ENCODE data around the gene VHLL. TPM values are rescaled to one million over a fixed set of nuclear protein-coding genes. Genes with fewer than 3 reads are reported as not detected.

VHLL gene
- total and polyA plus RNA-seq, 3 donors from 2014 or later, result 1.7 to 1.8 TPM; not detected in 1

- Histone ChIP-seq H3K9me3 (no peaks in the 10 kb centered on the region), H3K27me3 (no peaks in the 10 kb centered on the region), H3K4me1 (peaks cover 20% of the 10 kb centered on the region), H3K36me3 (ENCODE audit: low read depth, missing control alignments) (no peaks in the 10 kb centered on the region), H3K27ac (no peak overlapping the region), H3K4me3 (no peak overlapping the region)
- intact Hi-C loops (cut with DNase I; ENCODE audit: low total_unique reads), result no loop called here
- no peak for DNase-seq
- TF ChIP-seq CTCF (IDR thresholded peaks at IDR 0.05) (no peak), POLR2A (IDR thresholded peaks at IDR 0.05) (no peak)
- WGBS, 2 donors, result 70 to 92% methylated on average over 5 to 21 of the region's 21 CpGs
Measured at GRCh38 chr1:156285437-156285836, 13.7 kb downstream of the VHLL start.

DNA sequence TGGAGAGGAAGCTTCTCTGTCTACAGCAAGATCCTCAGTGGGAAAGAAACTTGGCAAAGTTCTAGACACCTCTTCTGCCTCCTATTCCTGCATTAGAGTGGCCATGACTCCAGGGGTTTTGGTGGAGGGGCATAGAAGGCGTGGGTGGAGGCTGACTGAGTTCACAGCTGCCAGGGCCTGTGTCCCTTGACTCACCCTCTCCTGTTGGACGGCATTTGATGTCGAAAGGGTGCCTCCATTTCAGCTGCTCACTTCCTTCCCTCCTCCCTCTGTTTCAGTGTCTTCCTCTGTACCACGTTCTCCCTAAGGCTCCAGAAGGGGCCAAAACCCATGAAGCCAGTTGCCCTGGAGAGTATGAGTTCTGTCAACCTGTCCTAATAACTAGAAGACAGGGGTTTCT, 14.3 kb downstream of the VHLL start:
- H3K27me3 ChIP-seq, result no peaks in the 10 kb centered on the region
- whole genome bisulfite sequencing, 2 donors, result 85% methylated on average over 4 of the region's 4 CpGs
- no peaks in the 10 kb centered on the region for H3K36me3 ChIP-seq (ENCODE audit: low read depth, missing control alignments)
- H3K9me3 ChIP-seq, result no peaks in the 10 kb centered on the region
- H3K4me1 ChIP-seq, result peaks cover 20% of the 10 kb centered on the region
- TF ChIP-seq CTCF (IDR thresholded peaks at IDR 0.05) (no peak), POLR2A (IDR thresholded peaks at IDR 0.05) (no peak)
- DNase-seq, result no peak
- intact Hi-C loops (cut with DNase I; ENCODE audit: low total_unique reads), result no loop called here
- H3K4me3 ChIP-seq, result no peak overlapping the region
- no peak overlapping the region for H3K27ac ChIP-seq

DNA sequence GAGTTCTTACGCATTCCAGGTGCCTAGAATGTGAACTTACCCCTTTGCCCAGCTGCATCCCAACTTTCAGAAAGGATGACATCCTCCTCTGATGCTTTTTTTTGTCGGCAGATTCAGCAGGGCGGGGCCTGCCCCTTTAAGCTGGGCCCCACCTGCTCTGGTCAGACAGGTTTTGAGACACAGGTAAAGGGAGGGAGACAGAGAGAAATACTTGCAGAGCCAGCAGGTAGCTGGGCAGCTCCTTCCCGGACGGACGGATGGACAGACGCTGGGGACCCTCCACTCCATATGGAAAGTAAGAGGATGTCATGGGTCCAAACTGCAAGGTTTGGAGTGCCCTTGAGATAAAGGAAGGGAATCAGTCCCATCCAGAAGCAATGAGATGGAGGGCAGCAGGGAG, 15.0 kb downstream of the VHLL start, which contains the start of gene TMEM79:
TMEM79 (plus strand) TSS at position 214 of the 400 bp plus-strand sequence. CDS start 902 bp downstream, outside the sequence.
- peak within 1 kb of the TSS; percentile 88 to 93 for H3K4me3 ChIP-seq
- peaks cover 20% of the 10 kb centered on the region for H3K4me1 ChIP-seq
- H3K27ac ChIP-seq, result peak within 1 kb of the TSS; percentile 63 to 86
- 89 to 93% methylated on average over 7 of the region's 7 CpGs for WGBS, 2 donors
- intact Hi-C loops (cut with DNase I; ENCODE audit: low total_unique reads), result no loop called here
- no peak for DNase-seq
- TF ChIP-seq CTCF (IDR thresholded peaks at IDR 0.05) (no peak), POLR2A (IDR thresholded peaks at IDR 0.05) (no peak)
- no peaks in the 10 kb centered on the region for H3K36me3 ChIP-seq (ENCODE audit: low read depth, missing control alignments)
- H3K9me3 ChIP-seq, result no peaks in the 10 kb centered on the region
- no peaks in the 10 kb centered on the region for H3K27me3 ChIP-seq

- 79 to 86% methylated on average over 1 of the region's 1 CpG for WGBS, 2 donors
- no peaks in the 10 kb centered on the region for H3K9me3 ChIP-seq
- TF ChIP-seq POLR2A (IDR thresholded peaks at IDR 0.05) (no peak), CTCF (IDR thresholded peaks at IDR 0.05) (no peak)
- H3K36me3 ChIP-seq (ENCODE audit: low read depth, missing control alignments), result no peaks in the 10 kb centered on the region
- H3K4me3 ChIP-seq, result peak overlapping the region; percentile 88 to 93
- H3K4me1 ChIP-seq, result peaks cover 20% of the 10 kb centered on the region
- intact Hi-C loops (cut with DNase I; ENCODE audit: low total_unique reads), result no loop called here
- H3K27ac ChIP-seq, result no peak overlapping the region
- no peak for DNase-seq
- H3K27me3 ChIP-seq, result no peaks in the 10 kb centered on the region
Measured at GRCh38 chr1:156283521-156283920, 15.6 kb downstream of the VHLL start.

DNA sequence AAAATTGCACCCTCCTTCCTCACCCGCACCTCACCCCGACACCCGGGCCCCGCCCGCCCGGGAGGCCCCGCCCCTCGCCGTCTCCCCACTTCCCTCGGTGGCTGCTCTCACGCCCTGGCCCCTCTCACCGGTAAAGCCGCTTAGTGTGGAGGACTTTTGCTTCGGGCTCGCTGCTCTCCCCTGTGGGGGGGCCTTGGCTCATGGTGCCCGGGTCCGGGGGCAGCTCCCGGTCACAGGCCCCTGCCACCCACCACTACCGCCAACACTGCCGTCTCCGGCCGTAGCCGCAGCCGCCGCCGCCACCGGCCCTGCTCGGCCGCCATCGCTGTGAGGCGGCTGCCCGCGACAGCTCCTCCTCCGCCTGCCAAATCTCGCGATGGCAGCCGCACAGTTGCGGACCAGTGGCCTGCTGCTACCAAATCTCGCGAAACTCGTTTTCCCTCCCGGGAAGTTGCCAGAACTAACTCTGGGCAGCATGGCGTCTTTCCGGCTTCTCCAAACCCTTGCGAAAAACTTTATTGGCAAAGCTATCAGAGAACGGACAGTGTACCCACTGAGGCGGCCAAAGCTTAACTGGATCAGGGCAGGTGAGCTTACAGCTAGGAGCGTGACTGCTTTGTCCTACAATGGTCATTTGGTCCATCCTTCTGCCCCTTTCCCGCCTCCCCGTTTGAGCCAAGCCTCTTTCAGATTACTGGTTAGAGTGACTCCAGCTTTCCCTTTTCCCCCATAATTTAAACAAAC, 16.5 kb downstream of the VHLL start, which contains the start of gene SMG5:
SMG5 (minus strand) TSS at position 347 of the 744 bp plus-strand sequence; CDS start at position 202, 145 bp downstream.
- 1 to 3% methylated on average over 18 to 50 of the region's 50 CpGs for WGBS, 2 donors
- no peaks in the 10 kb centered on the region for H3K9me3 ChIP-seq
- TF ChIP-seq CTCF (IDR thresholded peaks at IDR 0.05), result no peak
- no peak for TF ChIP-seq POLR2A (IDR thresholded peaks at IDR 0.05)
- peak within 1 kb of the TSS; percentile 88 to 93 for H3K4me3 ChIP-seq
- peaks cover 20% of the 10 kb centered on the region for H3K4me1 ChIP-seq
- no peaks in the 10 kb centered on the region for H3K27me3 ChIP-seq
- H3K27ac ChIP-seq, result peak within 1 kb of the TSS; percentile 86 to 91
- intact Hi-C loops (cut with DNase I; ENCODE audit: low total_unique reads), result no loop called here
- H3K36me3 ChIP-seq (ENCODE audit: low read depth, missing control alignments), result no peaks in the 10 kb centered on the region
- peak; percentile 98 for DNase-seq
